Loucy (cell line): ENCODE measurements around the gene ALDH3A2.

Experiments
- EZH2phosphoT487 ChIP-seq: fragments of 200-600 bp; IDR thresholded peaks from 2 replicates; pipeline ENCODE4 v1.6.1; 2018; ENCODE audit warnings: antibody characterized with exemption, mild to moderate bottlenecking, moderate library complexity, borderline replicate concordance
- TF ChIP-seq, protein P1 (sequence below): fragments of 200-600 bp; sonication (generic); conservative IDR thresholded peaks from 2 replicates; pipeline ENCODE4 v1.5.1; 2014; ENCODE audit warnings: mild to moderate bottlenecking, antibody characterized with exemption, low read length

GRCh38 chr17:19718613-19719354 is 70.2 kb downstream of the ALDH3A2 start:
- TF ChIP-seq, protein P1, sequence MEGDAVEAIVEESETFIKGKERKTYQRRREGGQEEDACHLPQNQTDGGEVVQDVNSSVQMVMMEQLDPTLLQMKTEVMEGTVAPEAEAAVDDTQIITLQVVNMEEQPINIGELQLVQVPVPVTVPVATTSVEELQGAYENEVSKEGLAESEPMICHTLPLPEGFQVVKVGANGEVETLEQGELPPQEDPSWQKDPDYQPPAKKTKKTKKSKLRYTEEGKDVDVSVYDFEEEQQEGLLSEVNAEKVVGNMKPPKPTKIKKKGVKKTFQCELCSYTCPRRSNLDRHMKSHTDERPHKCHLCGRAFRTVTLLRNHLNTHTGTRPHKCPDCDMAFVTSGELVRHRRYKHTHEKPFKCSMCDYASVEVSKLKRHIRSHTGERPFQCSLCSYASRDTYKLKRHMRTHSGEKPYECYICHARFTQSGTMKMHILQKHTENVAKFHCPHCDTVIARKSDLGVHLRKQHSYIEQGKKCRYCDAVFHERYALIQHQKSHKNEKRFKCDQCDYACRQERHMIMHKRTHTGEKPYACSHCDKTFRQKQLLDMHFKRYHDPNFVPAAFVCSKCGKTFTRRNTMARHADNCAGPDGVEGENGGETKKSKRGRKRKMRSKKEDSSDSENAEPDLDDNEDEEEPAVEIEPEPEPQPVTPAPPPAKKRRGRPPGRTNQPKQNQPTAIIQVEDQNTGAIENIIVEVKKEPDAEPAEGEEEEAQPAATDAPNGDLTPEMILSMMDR = no peak
- no peak for TF ChIP-seq EZH2phosphoT487
